ENCODE results near the gene TMPRSS12. TPM values are rescaled to one million over a fixed set of nuclear protein-coding genes. Genes with fewer than 3 reads are reported as not detected.

TMPRSS12 gene
- total RNA-seq, 1 experiment from 2014 or later = not detected

GRCh38 chr12:50918584-50919316, 76.0 kb downstream of the TMPRSS12 start:
- no TSS peak for BruUV-seq (replicated peaks)
- Histone ChIP-seq H3K36me3 (ENCODE audit: control insufficient read depth, insufficient read depth, low read length) (no peaks in the 10 kb centered on the region), H3K4me1 (peaks cover 1% of the 10 kb centered on the region), H3K27me3 (replicated peaks; ENCODE audit: control insufficient read depth, insufficient read depth, low read length) (no peaks in the 10 kb centered on the region), H3K4me3 (ENCODE audit: low read depth, low read length) (no peak overlapping the region), H3K9me3 (peaks cover 16% of the 10 kb centered on the region)
- peaks cover 9% of the 10 kb centered on the region for H3K4me1 Mint-ChIP-seq (ENCODE audit: low read depth, unreplicated experiment)
- H3K9me3 Mint-ChIP-seq (ENCODE audit: unreplicated experiment) = peaks cover 40% of the 10 kb centered on the region
- DNase-seq = no peak
- no peak overlapping the region for H3K4me3 Mint-ChIP-seq (ENCODE audit: unreplicated experiment)
- ChIA-PET CTCF (no interaction called here), POLR2A (no interaction called here)
- H3K27me3 Mint-ChIP-seq (ENCODE audit: insufficient read depth, unreplicated experiment) = no peaks in the 10 kb centered on the region
- TF ChIP-seq CTCF (IDR thresholded peaks at IDR 0.05; ENCODE audit: insufficient read depth in 1 of 2, low read depth in 1 of 2, low read length in 1 of 2, severe bottlenecking in 1 of 2, unreplicated experiment in 1 of 2) = no peak
- no peak overlapping the region for H3K27ac Mint-ChIP-seq (ENCODE audit: unreplicated experiment)
- no peaks in the 10 kb centered on the region for H3K36me3 Mint-ChIP-seq (ENCODE audit: insufficient read depth, unreplicated experiment)
- intact Hi-C loops (cut with micrococcal nuclease; ENCODE audit: unreplicated experiment) = no loop called here

- ChIA-PET CTCF (no interaction called here), POLR2A (no interaction called here)
- peaks cover 5% of the 10 kb centered on the region for H3K9me3 Mint-ChIP-seq (ENCODE audit: unreplicated experiment)
- no TSS peak for BruUV-seq (replicated peaks)
- H3K9me3 ChIP-seq = 0 out of 2 replicates have a peak, but pooled peaks cover 1% of the 10 kb centered on the region
- peaks cover 19% of the 10 kb centered on the region for H3K4me1 Mint-ChIP-seq (ENCODE audit: low read depth, unreplicated experiment)
- DNase-seq = no peak
- no peaks in the 10 kb centered on the region for H3K27me3 Mint-ChIP-seq (ENCODE audit: insufficient read depth, unreplicated experiment)
- no peak overlapping the region for H3K4me3 ChIP-seq (ENCODE audit: low read depth, low read length)
- H3K4me1 ChIP-seq = peaks cover 9% of the 10 kb centered on the region
- no peaks in the 10 kb centered on the region for H3K36me3 Mint-ChIP-seq (ENCODE audit: insufficient read depth, unreplicated experiment)
- TF ChIP-seq CTCF (IDR thresholded peaks at IDR 0.05; ENCODE audit: insufficient read depth in 1 of 2, low read depth in 1 of 2, low read length in 1 of 2, severe bottlenecking in 1 of 2, unreplicated experiment in 1 of 2) = no peak
- no peak overlapping the region for H3K27ac Mint-ChIP-seq (ENCODE audit: unreplicated experiment)
- intact Hi-C loops (cut with micrococcal nuclease; ENCODE audit: unreplicated experiment) = no loop called here
- H3K4me3 Mint-ChIP-seq (ENCODE audit: unreplicated experiment) = no peak overlapping the region
- H3K27me3 ChIP-seq (replicated peaks; ENCODE audit: control insufficient read depth, insufficient read depth, low read length) = no peaks in the 10 kb centered on the region
- H3K36me3 ChIP-seq (ENCODE audit: control insufficient read depth, insufficient read depth, low read length) = no peaks in the 10 kb centered on the region
Observed at GRCh38 chr12:50922820-50923219, 80.1 kb downstream of the TMPRSS12 start.

- intact Hi-C loops (cut with micrococcal nuclease; ENCODE audit: unreplicated experiment) = no loop called here
Observed at GRCh38 chr12:50923361-50924130, 80.8 kb downstream of the TMPRSS12 start.

More at GRCh38 chr12:50923361-50924130, 80.8 kb downstream of the TMPRSS12 start:
- no peak for TF ChIP-seq CTCF (IDR thresholded peaks at IDR 0.05; ENCODE audit: insufficient read depth in 1 of 2, low read depth in 1 of 2, low read length in 1 of 2, severe bottlenecking in 1 of 2, unreplicated experiment in 1 of 2)
- no peak overlapping the region for H3K27ac Mint-ChIP-seq (ENCODE audit: unreplicated experiment)
- H3K4me1 Mint-ChIP-seq (ENCODE audit: low read depth, unreplicated experiment) = peaks cover 24% of the 10 kb centered on the region
- Histone ChIP-seq H3K9me3 (no peaks in the 10 kb centered on the region), H3K36me3 (ENCODE audit: control insufficient read depth, insufficient read depth, low read length) (no peaks in the 10 kb centered on the region), H3K4me3 (ENCODE audit: low read depth, low read length) (no peak overlapping the region), H3K27me3 (replicated peaks; ENCODE audit: control insufficient read depth, insufficient read depth, low read length) (no peaks in the 10 kb centered on the region), H3K4me1 (peaks cover 15% of the 10 kb centered on the region)
- no peak for DNase-seq
- H3K9me3 Mint-ChIP-seq (ENCODE audit: unreplicated experiment) = no peaks in the 10 kb centered on the region
- ChIA-PET CTCF (no interaction called here), POLR2A (no interaction called here)
- H3K36me3 Mint-ChIP-seq (ENCODE audit: insufficient read depth, unreplicated experiment) = no peaks in the 10 kb centered on the region
- peak overlapping the region; percentile 30 for H3K4me3 Mint-ChIP-seq (ENCODE audit: unreplicated experiment)
- H3K27me3 Mint-ChIP-seq (ENCODE audit: insufficient read depth, unreplicated experiment) = no peaks in the 10 kb centered on the region
- no TSS peak for BruUV-seq (replicated peaks)
